ENCODE data around the gene PPFIBP2. TPM values are rescaled to one million over a fixed set of nuclear protein-coding genes. Genes with fewer than 3 reads are reported as not detected.

Gene PPFIBP2
- total RNA-seq, 4 donors from 2014 or later, result 64.3 to 91.9 (median 71.6) TPM

GRCh38 chr11:7619322-7619721 lies 105.5 kb downstream of the PPFIBP2 start:
- no peak for TF ChIP-seq CTCF (IDR thresholded peaks at IDR 0.05)
- TF ChIP-seq POLR2A (IDR thresholded peaks at IDR 0.05), result no peak
- no peaks in the 10 kb centered on the region for H3K9me3 ChIP-seq
- H3K36me3 ChIP-seq, result peaks cover 3 to 8% of the 10 kb centered on the region in 2 donors
- no peaks in the 10 kb centered on the region for H3K27me3 ChIP-seq
- H3K4me1 ChIP-seq, result peaks cover 9 to 12% of the 10 kb centered on the region in 2 donors
- no peak overlapping the region for H3K4me3 ChIP-seq (replicated peaks in 1 of 3)
- WGBS, 2 donors, result 92% methylated on average over 3 of the region's 3 CpGs
- DNase-seq, result no peak
- H3K27ac ChIP-seq, result peak overlapping the region in 1 of 3 donors; percentile 7
- intact Hi-C loops (cut with DNase I), result no loop called here

GRCh38 chr11:7621090-7621489 lies 107.3 kb downstream of the PPFIBP2 start:
- Histone ChIP-seq H3K4me1 (peaks cover 9 to 12% of the 10 kb centered on the region in 2 donors), H3K27me3 (no peaks in the 10 kb centered on the region), H3K27ac (no peak overlapping the region), H3K36me3 (peaks cover 8 to 14% of the 10 kb centered on the region in 2 donors), H3K4me3 (replicated peaks in 1 of 3) (no peak overlapping the region), H3K9me3 (no peaks in the 10 kb centered on the region)
- no peak for DNase-seq
- TF ChIP-seq POLR2A (IDR thresholded peaks at IDR 0.05), result no peak
- no peak for TF ChIP-seq CTCF (IDR thresholded peaks at IDR 0.05)
- WGBS, 2 donors, result 83 to 88% methylated on average over 3 of the region's 3 CpGs
- intact Hi-C loops (cut with DNase I), result no loop called here

GRCh38 chr11:7621554-7621953 lies 107.8 kb downstream of the PPFIBP2 start:
- Histone ChIP-seq H3K36me3 (peaks cover 8 to 19% of the 10 kb centered on the region in 2 donors), H3K9me3 (no peaks in the 10 kb centered on the region), H3K27me3 (no peaks in the 10 kb centered on the region), H3K27ac (no peak overlapping the region), H3K4me3 (replicated peaks in 1 of 3) (no peak overlapping the region), H3K4me1 (peaks cover 9 to 12% of the 10 kb centered on the region in 2 donors)
- WGBS, 2 donors, result 23% methylated on average over 1 of the region's 1 CpG
- intact Hi-C loops (cut with DNase I), result no loop called here
- no peak for DNase-seq
- TF ChIP-seq POLR2A (IDR thresholded peaks at IDR 0.05) (no peak), CTCF (IDR thresholded peaks at IDR 0.05) (no peak)

- Histone ChIP-seq H3K27ac (no peak overlapping the region), H3K4me3 (replicated peaks in 1 of 3) (no peak overlapping the region), H3K36me3 (peaks cover 8 to 21% of the 10 kb centered on the region in 2 donors), H3K4me1 (peaks cover 9 to 11% of the 10 kb centered on the region in 2 donors), H3K9me3 (no peaks in the 10 kb centered on the region), H3K27me3 (no peaks in the 10 kb centered on the region)
- TF ChIP-seq CTCF (IDR thresholded peaks at IDR 0.05) (no peak), POLR2A (IDR thresholded peaks at IDR 0.05) (no peak)
- WGBS, 2 donors, result 91 to 99% methylated on average over 2 of the region's 2 CpGs
- intact Hi-C loops (cut with DNase I), result no loop called here
- no peak for DNase-seq
These were observed 108.9 kb downstream of the PPFIBP2 start for GRCh38 chr11:7622721-7623120.

- peaks cover 0 to 4% of the 10 kb centered on the region in 2 donors for H3K4me1 ChIP-seq
- no peaks in the 10 kb centered on the region for H3K9me3 ChIP-seq
- intact Hi-C loops (cut with DNase I), result no loop called here
- no peak overlapping the region for H3K4me3 ChIP-seq (replicated peaks in 1 of 3)
- DNase-seq, result no peak
- WGBS, 2 donors, result 84 to 95% methylated on average over 3 of the region's 3 CpGs
- H3K27me3 ChIP-seq, result no peaks in the 10 kb centered on the region
- H3K27ac ChIP-seq, result no peak overlapping the region
- peaks cover 27 to 52% of the 10 kb centered on the region in 2 donors for H3K36me3 ChIP-seq
- TF ChIP-seq POLR2A (IDR thresholded peaks at IDR 0.05) (no peak), CTCF (IDR thresholded peaks at IDR 0.05) (no peak)
These were observed 114.9 kb downstream of the PPFIBP2 start for GRCh38 chr11:7628660-7629059.

Measured in thyroid gland (tissue), 4 donors.